ENCODE results near the gene FTCDNL1.

DNA sequence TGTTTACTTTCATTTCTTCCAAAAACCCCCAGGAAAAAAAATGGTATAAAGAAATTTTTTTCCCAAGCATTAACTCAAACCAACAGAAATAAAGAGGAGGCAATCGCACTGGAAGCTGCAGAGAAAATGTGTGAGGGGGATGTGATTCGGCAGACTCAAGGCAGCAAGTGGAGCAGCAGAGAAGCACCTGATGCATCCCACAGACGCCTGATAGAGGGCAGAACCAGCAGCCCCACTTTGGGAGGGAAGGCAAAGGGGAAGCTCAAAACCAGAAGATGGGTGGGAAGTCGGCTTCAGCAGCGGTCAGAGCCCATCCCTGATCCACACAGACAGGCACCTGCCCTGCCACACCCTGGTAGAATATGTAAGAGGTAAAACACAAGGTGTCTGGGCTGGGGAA lies 12.6 kb downstream of the FTCDNL1 start:
- TF ChIP-seq POLR2A (IDR thresholded peaks at IDR 0.05; ENCODE audit: low read depth, low read length) (no peak), SPI1 (IDR thresholded peaks at IDR 0.05; ENCODE audit: low read depth, low read length) (no peak), TAF1 (IDR thresholded peaks at IDR 0.05; ENCODE audit: low read depth, low read length) (no peak)
